ENCODE measurements around the gene XRCC4.
A peak's percentile ranks its signal among the peaks of the same experiment; 100 is the strongest.
"Not testable (repeated sequence)": the region's sequence is repeated elsewhere in the genome, so short reads cannot be mapped to it uniquely, and the experiment has no call there.

XRCC4 gene

GRCh38 chr5:83076742-83077661 is at the start of gene XRCC4, which contains the start of gene TMEM167A:
TSS of gene XRCC4 (plus strand) at chr5:83077547. CDS start at chr5:83104920, 27,373 bp downstream.
TSS of gene TMEM167A (minus strand) at chr5:83077394. CDS start at chr5:83077323, 71 bp downstream.
- DNase-seq, result peak; percentile 94

- DNase-seq, result no peak
These were observed 47.4 kb upstream of the XRCC4 start for GRCh38 chr5:83029912-83030311.

DNA sequence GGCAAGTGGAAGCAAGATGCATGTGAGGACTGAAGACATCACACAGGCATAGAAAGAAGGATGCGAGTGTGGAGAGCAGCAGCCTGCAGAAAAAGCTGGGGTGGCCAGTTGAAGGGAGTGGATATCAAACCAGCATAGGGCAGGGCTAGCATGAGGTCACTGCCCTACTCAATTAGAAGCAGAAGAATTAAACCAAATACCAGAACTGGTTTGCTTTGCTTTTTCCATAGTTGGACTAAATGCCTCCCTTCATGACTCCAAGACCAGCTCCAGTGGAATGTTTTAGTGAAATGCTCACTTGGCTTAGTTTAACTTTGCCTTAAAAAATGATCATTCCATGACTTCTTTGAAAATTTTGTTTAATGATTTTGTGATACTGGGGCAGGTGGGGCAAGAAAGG is 46.0 kb upstream of the XRCC4 start:
- no peak for DNase-seq

DNA sequence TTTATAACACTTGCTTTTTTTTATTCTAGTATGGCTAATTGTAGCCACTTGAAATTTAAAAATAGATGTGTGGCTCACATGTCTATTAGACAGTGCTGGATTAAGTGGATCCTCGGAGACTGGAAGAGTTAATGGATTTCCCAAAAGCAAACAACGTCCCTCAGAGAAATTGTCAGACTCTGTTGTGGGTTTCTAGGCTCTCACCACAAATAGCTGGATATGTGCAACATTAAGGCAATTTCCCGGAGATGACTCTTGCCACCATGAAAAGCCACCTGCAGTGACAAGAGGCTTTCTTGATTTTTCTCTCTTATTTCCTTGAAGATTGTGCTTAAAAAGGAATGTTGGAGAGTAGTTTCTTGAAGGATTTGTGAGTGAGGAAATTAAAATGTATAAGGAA is 43.3 kb upstream of the XRCC4 start:
- DNase-seq, result no peak

GRCh38 chr5:83034528-83035207 is 42.7 kb upstream of the XRCC4 start:
- DNase-seq, result no peak

- DNase-seq, result no peak
These were observed 41.8 kb upstream of the XRCC4 start for GRCh38 chr5:83035373-83036100.

DNA sequence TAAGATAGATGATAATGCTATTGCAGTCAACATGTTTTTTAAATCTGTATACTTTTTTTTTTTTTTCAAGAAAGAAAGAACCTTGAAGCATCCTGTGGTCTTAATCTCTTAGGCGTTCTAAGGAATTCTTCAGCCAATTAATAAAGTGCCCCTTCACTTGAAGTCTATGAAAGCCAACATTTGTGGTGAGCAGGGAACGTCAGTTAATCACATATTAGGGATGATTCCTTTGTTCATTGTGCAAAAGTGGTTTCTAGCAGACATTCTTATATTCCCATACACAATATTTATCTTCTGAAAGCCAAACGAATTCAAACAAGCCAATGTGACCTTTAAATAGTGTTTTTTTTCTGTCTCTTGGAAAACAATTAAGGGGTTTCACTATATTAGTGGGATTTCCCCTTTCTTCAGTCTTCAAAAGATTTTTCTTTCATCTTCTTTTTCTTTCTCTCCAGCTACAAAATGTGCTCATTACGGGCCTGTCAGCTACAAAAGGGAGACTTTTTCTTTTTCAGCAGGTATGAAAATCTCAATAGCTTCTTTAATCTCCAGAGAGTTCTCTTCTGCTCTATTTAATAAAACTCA is 40.3 kb upstream of the XRCC4 start:
- no peak for DNase-seq

DNA sequence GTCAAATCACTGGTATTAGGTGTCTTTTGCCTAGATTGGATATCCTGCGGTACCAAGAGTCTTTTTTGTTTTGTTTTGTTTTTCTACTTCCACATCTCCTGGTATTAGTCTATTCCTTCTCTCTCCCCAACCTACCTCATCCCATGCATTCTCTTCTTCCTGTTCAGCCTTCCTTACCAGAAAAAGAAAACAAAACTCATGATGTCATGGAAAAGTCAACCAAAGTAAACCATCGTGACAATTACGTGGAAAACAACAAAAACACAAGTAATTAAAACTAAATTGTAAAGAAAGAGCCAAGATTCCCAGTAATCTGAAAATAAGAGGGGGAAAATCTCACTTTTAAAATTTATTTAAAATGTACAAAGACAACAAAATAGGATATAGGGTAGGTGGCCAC is 38.4 kb upstream of the XRCC4 start:
- DNase-seq, result no peak

GRCh38 chr5:83042507-83042906 is 34.8 kb upstream of the XRCC4 start:
- no peak for DNase-seq

GRCh38 chr5:83044926-83045325 is 32.4 kb upstream of the XRCC4 start:
- DNase-seq, result no peak

DNA sequence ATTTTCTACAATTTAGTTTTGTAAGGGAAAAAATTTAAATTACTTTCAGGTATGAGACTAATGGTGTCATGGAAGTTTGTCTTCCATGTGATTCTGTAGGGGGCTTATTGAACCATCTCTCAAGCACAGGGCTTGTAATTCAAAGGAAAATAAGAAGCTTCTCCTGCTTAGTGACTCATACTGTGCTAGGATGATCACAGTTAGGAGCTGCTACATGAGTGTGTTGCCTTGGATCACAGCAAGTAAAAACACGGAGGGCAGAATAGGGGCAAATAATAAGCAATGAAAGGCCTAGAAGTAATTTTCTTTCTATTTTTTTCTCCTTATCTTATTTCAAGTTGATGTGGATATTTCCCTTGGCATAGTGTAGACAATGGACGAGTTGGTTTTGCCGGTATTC is 29.1 kb upstream of the XRCC4 start:
- no peak for DNase-seq

GRCh38 chr5:83048811-83049210 is 28.5 kb upstream of the XRCC4 start:
- DNase-seq, result no peak

DNA sequence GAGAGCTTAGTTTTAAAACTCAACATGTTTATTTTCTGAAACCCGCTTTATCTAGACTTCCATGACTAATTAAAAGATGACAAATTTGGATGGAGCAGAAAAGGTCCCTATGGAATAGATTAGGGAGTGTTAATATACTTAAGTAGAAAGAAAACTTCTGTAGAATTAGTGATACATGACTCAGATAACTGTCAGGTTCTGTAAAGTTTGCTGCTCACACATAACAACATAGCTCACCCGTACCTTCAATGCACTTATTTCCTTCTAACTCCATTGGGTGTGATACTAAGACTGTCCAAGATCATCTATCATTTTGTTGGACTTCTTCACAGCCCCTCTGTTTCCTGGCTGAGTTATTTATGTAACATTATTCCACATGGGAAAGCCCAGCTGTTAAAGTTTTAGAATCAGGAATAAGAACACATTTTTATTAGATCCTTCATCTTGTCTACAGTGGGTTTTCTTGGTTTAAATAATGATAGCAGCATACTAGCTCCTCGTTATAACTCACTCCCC is 27.9 kb upstream of the XRCC4 start:
- DNase-seq, result no peak

- no peak for DNase-seq
These were observed 26.5 kb upstream of the XRCC4 start for GRCh38 chr5:83050723-83051340.

GRCh38 chr5:83055166-83055565 is 22.2 kb upstream of the XRCC4 start:
- DNase-seq, result no peak

DNA sequence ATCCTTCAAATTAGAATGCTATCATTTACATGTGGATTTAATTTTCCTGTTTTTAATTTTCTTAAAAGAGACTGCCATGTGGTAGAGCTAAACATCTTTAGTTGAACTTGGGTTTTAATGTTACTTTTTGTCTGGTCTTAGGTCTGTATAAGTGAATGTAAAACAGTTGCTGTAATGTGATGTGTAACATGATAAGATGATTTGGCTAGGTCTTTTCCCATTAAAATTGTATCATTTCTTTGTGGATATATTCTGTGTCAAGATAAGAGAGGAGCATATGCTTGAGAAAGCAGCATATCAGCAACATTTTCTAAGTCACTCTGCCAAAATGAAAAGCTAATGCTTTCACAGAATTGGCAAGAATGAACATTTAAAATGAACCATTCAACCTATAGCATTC is 18.6 kb upstream of the XRCC4 start:
- no peak for DNase-seq

- DNase-seq, result no peak
These were observed 18.0 kb upstream of the XRCC4 start for GRCh38 chr5:83059341-83059740.

GRCh38 chr5:83066548-83067110 is 10.7 kb upstream of the XRCC4 start:
- no peak for DNase-seq

GRCh38 chr5:83067377-83067776 is 10.0 kb upstream of the XRCC4 start:
- not testable (repeated sequence) for DNase-seq

- DNase-seq, result no peak
These were observed 8.1 kb upstream of the XRCC4 start for GRCh38 chr5:83069096-83069799.
